ES-I3 (cell line): Measurements from ENCODE around the gene ANO6.

Experiments
- H3K36me3 ChIP-seq: 2 replicates; pipeline ENCODE4 v1.6.1; 2013; ENCODE audit warnings: mild to moderate bottlenecking, low read length, control low read depth, moderate library complexity; ENCODE audit not compliant: insufficient read depth
- H3K4me1 ChIP-seq: 2 replicates; pipeline ENCODE4 v1.6.1; 2013; ENCODE audit warnings: mild to moderate bottlenecking, control low read depth, low read length; ENCODE audit not compliant: insufficient read depth
- H3K9ac ChIP-seq: 2 replicates; pipeline ENCODE4 v1.6.1; 2013; ENCODE audit warnings: low read depth, mild to moderate bottlenecking, low read length, moderate library complexity
- H3K9me3 ChIP-seq: 2 replicates; pipeline ENCODE4 v1.6.1; 2013; ENCODE audit warnings: mild to moderate bottlenecking, low read length, moderate library complexity; ENCODE audit not compliant: control insufficient read depth, insufficient read depth

Gene ANO6

DNA sequence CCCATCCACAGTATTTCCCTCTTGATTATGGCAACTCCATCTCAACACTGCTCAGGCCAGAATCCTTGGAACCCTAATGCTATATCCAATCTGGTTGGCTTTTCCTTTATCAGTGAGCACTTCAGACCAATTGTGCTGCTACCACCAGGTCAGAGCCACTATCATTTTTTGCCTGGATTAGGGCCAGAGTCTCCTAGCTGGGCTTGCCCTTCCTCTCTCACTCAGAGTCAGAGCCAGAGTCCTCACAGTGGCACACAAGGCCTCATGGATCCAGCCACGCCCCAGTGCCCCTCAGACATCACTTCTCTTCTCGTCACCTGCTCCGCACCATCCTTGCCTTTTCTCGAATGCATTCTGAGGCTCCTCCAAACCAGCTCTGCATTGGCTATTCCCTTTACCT, 211.1 kb downstream of the ANO6 start:
- no peak overlapping the region for H3K9ac ChIP-seq
- H3K9me3 ChIP-seq = no peaks in the 10 kb centered on the region
- no peaks in the 10 kb centered on the region for H3K4me1 ChIP-seq
- peaks cover 15% of the 10 kb centered on the region for H3K36me3 ChIP-seq

DNA sequence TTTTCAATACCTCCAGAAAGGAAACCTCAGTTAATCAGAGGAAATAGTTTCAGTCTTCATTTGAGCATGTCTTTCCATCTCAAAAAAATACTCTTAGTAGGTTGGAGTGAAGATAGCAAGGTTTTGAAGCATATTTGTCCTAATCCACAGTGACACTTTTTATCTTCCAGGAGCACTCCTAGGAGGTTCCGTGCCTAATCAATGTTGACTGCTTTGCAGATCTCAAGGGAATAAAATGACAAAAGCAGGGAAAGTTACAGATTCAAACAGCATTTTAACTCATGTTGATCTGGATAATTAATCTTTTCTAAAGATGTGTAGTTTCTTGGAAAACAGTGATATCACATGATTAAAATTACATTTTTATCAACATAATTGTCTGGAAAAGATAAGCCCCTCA, 213.9 kb downstream of the ANO6 start:
- Histone ChIP-seq H3K9me3 (no peaks in the 10 kb centered on the region), H3K36me3 (peaks cover 4% of the 10 kb centered on the region; the same call in 1 of the 2 replicates), H3K9ac (no peak overlapping the region), H3K4me1 (peaks cover 22% of the 10 kb centered on the region)

GRCh38 chr12:45431126-45431525, 215.2 kb downstream of the ANO6 start:
- H3K4me1 ChIP-seq = peaks cover 23% of the 10 kb centered on the region
- no peaks in the 10 kb centered on the region for H3K9me3 ChIP-seq
- H3K36me3 ChIP-seq = peaks cover 4% of the 10 kb centered on the region; the same call in 1 of the 2 replicates
- no peak overlapping the region for H3K9ac ChIP-seq

DNA sequence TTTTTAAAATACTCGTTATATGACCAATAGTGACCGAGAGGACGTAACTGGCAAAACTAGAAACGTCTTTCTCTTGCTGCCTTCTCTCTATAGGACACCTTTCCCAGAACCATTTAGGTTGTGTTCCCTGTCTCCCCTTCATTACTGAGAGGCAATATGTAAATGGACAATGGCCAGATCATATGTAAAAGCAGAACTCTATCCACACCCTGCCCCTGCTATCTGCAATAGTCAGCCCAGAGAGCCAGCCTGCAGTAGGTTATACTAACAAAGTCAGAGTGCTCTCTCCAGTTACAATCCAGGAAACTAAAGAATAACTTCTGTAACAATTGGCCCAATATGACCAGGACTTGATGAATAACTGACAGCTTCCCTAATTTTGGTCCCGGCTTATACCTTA, 216.8 kb downstream of the ANO6 start:
- Histone ChIP-seq H3K9ac (no peak overlapping the region), H3K4me1 (peaks cover 23% of the 10 kb centered on the region), H3K36me3 (no peaks in the 10 kb centered on the region), H3K9me3 (no peaks in the 10 kb centered on the region)

- Histone ChIP-seq H3K4me1 (peaks cover 23% of the 10 kb centered on the region), H3K9me3 (no peaks in the 10 kb centered on the region), H3K36me3 (no peaks in the 10 kb centered on the region), H3K9ac (no peak overlapping the region)
Observed at GRCh38 chr12:45433441-45433868, 217.6 kb downstream of the ANO6 start.

DNA sequence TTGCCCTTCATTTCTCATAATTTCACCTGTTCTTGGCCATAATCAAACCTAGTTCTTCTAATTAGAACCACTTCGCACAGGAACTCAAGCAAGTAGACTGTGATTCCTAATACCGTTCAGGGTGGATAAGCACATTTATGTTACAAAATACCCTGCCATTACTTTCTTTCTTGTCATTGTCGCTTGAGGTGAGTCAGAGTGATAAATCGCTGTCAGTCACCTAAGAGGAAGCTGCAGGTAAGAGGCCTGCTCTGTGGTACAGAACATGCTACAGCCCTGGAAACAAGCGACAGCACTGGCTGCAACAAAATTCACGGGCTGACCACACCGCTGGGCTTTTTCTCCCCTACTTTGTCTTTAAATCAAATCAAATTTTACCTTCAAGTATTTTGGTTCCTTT, 218.2 kb downstream of the ANO6 start:
- no peaks in the 10 kb centered on the region for H3K36me3 ChIP-seq
- H3K4me1 ChIP-seq = peaks cover 23% of the 10 kb centered on the region
- H3K9ac ChIP-seq = no peak overlapping the region
- H3K9me3 ChIP-seq = no peaks in the 10 kb centered on the region

DNA sequence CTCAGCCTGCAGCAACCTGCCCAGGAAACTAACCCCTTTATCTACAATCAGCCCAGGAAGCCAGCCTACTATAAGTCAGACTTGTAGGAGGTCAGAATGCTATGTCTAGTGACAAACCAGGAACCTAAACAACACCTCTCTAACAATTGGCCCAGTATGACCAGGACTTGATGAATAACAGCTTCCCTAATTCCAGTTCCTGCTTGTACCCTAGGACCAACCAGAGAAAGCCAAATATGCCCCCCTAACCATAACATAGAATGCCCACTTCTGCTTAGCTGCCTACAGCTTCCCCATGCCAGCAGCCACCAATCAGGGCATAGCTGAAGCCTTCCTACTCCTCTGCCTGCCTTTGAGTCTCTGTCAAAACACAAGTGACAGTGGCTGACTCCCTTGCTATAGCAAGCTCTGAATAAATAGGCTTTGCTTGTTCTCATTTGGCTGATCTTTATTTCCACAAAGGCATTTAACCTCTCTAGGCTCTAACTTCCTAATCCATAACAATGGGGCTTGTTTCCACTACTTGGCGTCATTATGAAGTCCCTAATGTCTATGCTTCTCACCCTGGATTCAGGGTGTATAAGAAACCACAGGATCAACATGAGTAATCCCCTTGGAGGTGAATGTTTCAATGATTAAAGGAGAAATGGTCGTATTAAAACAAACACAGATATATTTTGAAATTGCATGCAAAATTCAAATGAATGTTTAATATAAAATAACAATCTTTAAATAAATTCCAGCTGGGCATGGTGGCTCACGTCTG, 220.2 kb downstream of the ANO6 start:
- Histone ChIP-seq H3K36me3 (no peaks in the 10 kb centered on the region), H3K9me3 (no peaks in the 10 kb centered on the region; the same call in 1 of the 2 replicates), H3K9ac (no peak overlapping the region), H3K4me1 (peaks cover 23% of the 10 kb centered on the region)

DNA sequence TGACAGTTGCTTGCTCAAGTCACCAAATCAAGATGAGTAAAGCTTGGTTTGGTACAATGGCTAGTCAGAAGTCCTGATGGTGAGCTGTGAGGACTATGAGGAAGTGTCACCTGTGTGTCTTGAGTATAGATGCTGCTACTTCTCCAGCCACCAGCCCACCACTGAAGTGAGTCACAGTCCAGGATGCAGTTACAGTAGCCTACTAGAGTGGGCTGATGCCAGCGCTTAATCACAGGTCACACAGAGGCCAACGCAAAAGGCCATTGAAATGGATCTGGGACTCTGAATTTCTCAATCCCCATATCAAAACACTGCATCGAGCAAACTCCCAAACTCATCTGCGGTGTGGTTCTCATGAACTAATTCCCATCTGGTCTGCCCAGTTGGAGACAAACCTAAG, 223.1 kb downstream of the ANO6 start:
- Histone ChIP-seq H3K36me3 (no peaks in the 10 kb centered on the region), H3K4me1 (peaks cover 9% of the 10 kb centered on the region; the same call in 1 of the 2 replicates)

DNA sequence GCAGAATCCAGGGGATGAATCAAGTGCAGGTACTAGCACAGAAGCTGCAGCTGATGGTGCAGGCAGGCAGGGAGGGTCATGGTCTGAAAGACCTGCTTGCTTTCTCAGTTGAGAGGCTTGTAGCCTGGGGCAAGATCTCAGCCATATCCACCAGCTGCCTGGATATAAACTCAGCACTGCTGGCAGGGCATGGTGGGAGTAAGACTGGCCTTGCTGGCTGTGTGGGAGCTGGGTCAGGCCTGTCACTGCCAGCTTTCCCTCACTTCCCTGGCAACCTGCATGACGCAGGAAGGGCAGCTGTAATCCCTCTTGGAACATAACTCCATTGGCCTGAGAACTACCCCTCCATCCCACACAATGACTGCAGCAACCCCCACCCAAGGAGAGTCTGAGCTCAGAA, 230.1 kb downstream of the ANO6 start:
- no peak overlapping the region for H3K9ac ChIP-seq
- H3K9me3 ChIP-seq = peaks cover 2% of the 10 kb centered on the region; the same call in 1 of the 2 replicates
- no peaks in the 10 kb centered on the region for H3K36me3 ChIP-seq
- no peaks in the 10 kb centered on the region for H3K4me1 ChIP-seq

More for the DNA sequence above, 223.1 kb downstream of the ANO6 start:
- H3K9ac ChIP-seq = no peak overlapping the region
- no peaks in the 10 kb centered on the region; the same call in 1 of the 2 replicates for H3K9me3 ChIP-seq

DNA sequence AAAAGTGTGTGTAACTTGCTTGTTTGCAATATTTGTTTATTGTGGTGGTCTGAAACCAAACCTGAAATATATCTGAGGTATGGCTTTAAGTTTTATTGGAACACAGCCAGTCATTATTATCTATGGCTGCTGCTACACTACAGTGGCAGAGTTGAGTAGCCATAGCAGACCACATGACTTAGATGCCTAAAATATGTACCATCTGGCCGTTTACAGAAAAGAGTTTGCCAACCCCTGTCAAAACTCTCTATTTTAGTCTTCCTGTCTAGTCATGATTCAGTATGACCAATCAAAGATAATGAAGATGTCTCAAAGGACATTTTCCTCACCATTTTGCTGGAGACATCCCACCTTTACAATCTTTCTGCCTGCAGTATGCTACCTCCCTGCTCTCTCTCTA, 242.3 kb downstream of the ANO6 start:
- no peaks in the 10 kb centered on the region for H3K36me3 ChIP-seq
- no peaks in the 10 kb centered on the region for H3K4me1 ChIP-seq
- no peaks in the 10 kb centered on the region; the same call in 1 of the 2 replicates for H3K9me3 ChIP-seq
- no peak overlapping the region for H3K9ac ChIP-seq

DNA sequence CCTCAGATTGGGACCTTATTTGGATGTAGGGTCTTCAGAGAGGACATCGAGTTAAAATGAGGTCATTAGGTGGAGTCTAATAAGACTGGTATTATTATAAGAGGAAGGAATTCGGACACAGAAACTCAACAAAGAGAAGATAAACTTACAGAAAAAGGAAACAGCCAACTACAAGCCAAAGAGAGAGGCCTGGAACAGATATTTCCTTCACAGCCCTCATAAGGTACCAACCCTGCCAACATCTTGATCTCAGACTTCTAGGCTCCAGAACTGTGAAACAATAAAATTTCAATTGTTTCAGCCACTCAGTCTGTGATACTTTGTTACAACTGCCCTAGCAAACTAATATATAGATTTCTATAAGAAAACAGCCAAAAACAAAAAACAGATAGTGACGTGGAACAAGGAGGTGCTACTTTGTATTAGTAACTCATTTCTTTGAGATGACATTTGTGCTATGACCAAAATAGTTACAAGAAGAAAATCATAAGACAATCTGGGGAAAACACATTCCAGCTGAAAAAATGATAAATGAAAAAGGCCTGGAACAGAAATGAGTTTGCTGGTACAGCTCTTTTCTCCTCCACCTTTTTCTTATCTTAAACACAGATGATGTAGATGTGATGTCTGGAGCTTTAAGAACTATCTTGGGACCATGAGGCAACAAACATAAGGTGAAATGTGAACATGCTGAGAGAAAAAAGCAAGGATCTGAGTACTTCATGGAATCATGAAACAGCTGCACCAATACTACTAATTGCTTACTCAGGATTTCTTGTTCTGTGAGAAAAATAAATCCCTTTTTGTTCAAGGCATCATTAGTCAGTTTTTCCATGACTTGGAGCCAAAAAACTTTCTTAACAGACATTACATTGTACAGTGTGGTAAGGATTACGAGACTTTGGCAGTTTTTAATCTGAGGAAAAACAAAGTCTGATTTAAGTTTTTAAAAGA, 243.2 kb downstream of the ANO6 start:
- no peaks in the 10 kb centered on the region for H3K4me1 ChIP-seq
- no peaks in the 10 kb centered on the region; the same call in 1 of the 2 replicates for H3K9me3 ChIP-seq
- H3K36me3 ChIP-seq = no peaks in the 10 kb centered on the region

GRCh38 chr12:45462506-45462905, 246.6 kb downstream of the ANO6 start:
- no peaks in the 10 kb centered on the region; the same call in 1 of the 2 replicates for H3K9me3 ChIP-seq
- no peak overlapping the region for H3K9ac ChIP-seq
- no peaks in the 10 kb centered on the region for H3K4me1 ChIP-seq
- no peaks in the 10 kb centered on the region for H3K36me3 ChIP-seq

More for the DNA sequence above, 243.2 kb downstream of the ANO6 start:
- H3K9ac ChIP-seq = no peak overlapping the region

DNA sequence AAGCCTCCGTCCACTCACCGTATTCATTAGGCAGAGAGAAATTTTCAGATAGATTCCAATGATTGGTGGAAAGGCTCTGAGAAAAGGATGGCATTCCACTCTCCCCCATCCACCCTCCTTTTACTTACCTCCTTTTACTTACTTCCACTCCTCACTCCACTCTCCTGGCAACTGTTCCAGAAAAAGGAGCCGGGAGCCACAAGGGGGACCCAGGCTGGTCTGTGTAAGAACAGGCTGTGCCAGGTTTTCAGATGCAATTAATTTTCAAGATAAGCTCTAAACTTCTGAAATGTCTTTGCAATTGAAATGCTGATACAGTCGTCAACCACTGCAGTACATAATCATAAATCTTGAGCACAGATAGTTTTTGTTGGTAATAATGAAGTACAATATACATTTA, 248.8 kb downstream of the ANO6 start:
- Histone ChIP-seq H3K4me1 (no peaks in the 10 kb centered on the region), H3K36me3 (no peaks in the 10 kb centered on the region), H3K9ac (no peak overlapping the region), H3K9me3 (peaks cover 3% of the 10 kb centered on the region)

- Histone ChIP-seq H3K36me3 (no peaks in the 10 kb centered on the region), H3K9ac (no peak overlapping the region), H3K9me3 (peaks cover 14% of the 10 kb centered on the region), H3K4me1 (no peaks in the 10 kb centered on the region)
Observed at GRCh38 chr12:45468751-45469615, 253.1 kb downstream of the ANO6 start.
